Tibial nerve (tissue), 4 donors: ENCODE measurements around the gene BBS5. TPM values are rescaled to one million over a fixed set of nuclear protein-coding genes. Genes with fewer than 3 reads are reported as not detected.
A peak's percentile ranks its signal among the peaks of the same experiment; 100 is the strongest.
"Not testable (repeated sequence)": the region's sequence is repeated elsewhere in the genome, so short reads cannot be mapped to it uniquely, and the experiment has no call there.

Experiments
- DNase-seq, 2 donors: peaks; one replicate each; pipeline ENCODE4 v3.0.0-alpha.2; 2019; ENCODE audit warnings: low spot score in 2 of 2
- H3K27ac ChIP-seq, 4 donors: fragments of 200-600 bp; sonication (generic) in 3 of 4; one replicate each; pipeline ENCODE4 v1.5.1; 2017 to 2019; ENCODE audit warnings: mild to moderate bottlenecking in 1 of 4
- H3K27me3 ChIP-seq, 2 donors: fragments of 200-600 bp; sonication (generic) in 1 of 2; one replicate each; pipeline versions ENCODE4 v1.5.1 to v1.6.0; 2017 to 2019
- H3K36me3 ChIP-seq, 3 donors: fragments of 200-600 bp; sonication (generic); one replicate each; pipeline ENCODE4 v1.5.1; 2018 to 2019
- H3K4me1 ChIP-seq, 4 donors: fragments of 200-600 bp; sonication (generic) in 3 of 4; one replicate each; pipeline ENCODE4 v1.5.1; 2017 to 2019
- H3K4me3 ChIP-seq, 4 donors: fragments of 200-600 bp; sonication (generic) in 3 of 4; one replicate each; pipeline ENCODE4 v1.5.1; 2017 to 2019; ENCODE audit warnings: mild to moderate bottlenecking in 1 of 4, moderate library complexity in 1 of 4
- H3K9me3 ChIP-seq, 4 donors: fragments of 200-600 bp; sonication (generic) in 3 of 4; one replicate each; pipeline ENCODE4 v1.5.1; 2017 to 2019
- EP300 ChIP-seq, 2 donors: sonication (generic); formaldehyde crosslinking; IDR thresholded peaks; one replicate each; pipeline ENCODE4 v1.6.1; 2017; ENCODE audit warnings: antibody characterized with exemption in 2 of 2, mild to moderate bottlenecking in 1 of 2
- POLR2A ChIP-seq, 2 donors: fragments of 450-650 bp; IDR thresholded peaks; one replicate each; pipeline ENCODE4 v1.6.1; 2017; ENCODE audit warnings: antibody characterized with exemption in 2 of 2, mild to moderate bottlenecking in 2 of 2, moderate library complexity in 2 of 2
- WGBS, 2 donors: methylation state at CpG; one replicate each; pipeline ENCODE4 v1.1.5; 2018; 5-methylcytosine and 5-hydroxymethylcytosine counted together
- total RNA-seq, 4 donors: library from RNA; depleted of rRNA; stranded (reverse); fragments of >200 nt; gene quantifications; one replicate each; pipeline ENCODE4 v1.1.0, GENCODE V29; 2016
- TF ChIP-seq, protein P1 (sequence below), 5 experiments: fragments of 200-600 bp in 3 of 5; fragments of 450-650 bp in 2 of 5; sonication (generic) in 3 of 5; IDR thresholded peaks; one replicate each; pipeline ENCODE4 v1.5.1; 2016 to 2019; ENCODE audit warnings: antibody characterized with exemption in 5 of 5, mild to moderate bottlenecking in 3 of 5, moderate library complexity in 2 of 5

Gene BBS5
- total RNA-seq = 10 to 100 TPM; 14.4 to 21.6 (median 18.8) TPM

DNA sequence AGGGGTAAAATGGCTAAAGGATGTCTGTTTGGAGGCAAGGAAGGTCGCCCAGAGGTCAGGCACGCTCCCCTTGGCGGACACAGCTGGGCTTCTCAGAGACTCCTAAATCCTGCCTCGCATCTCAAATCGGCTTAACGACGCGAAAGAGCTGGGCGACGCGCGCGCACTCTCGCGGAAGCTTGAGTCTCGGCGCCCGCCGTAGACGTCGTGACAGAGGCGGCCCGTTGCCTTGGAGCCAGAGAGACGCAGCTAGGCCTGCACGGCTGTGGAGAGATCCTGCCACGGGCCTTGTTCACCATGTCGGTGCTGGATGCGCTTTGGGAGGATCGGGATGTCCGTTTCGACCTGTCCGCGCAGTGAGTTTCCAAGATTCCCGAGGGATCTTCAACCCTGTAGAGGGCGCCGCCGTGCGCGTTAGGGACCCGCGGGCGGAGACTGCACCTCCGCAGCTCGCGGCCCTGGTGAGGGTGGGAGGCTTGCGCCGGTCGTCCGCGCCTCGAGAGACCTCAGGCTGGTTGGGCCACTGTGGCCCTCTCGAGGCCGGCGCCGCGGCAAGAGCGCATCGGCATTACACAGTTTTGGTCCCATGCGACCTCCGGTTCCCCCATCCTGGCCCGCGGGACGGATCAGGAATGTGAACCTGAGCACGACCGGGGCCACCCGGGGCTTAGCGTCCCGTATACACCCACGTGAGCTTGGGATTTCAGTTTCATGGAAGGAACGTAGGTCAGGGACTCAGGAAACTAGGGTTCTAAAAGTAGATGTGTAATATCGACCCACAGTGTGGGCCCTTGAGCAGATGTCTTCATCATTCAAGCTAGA lies at the start of gene BBS5:
Gene BBS5, plus strand, starts transcription at position 238 of the 822 bp plus-strand sequence. Its CDS starts 60 bp downstream, at position 298.
- Histone ChIP-seq H3K9me3 (no peaks in the 10 kb centered on the region), H3K4me1 (peaks cover 0 to 25% (median 10%) of the 10 kb centered on the region in 4 donors), H3K4me3 (peak within 1 kb of the TSS; percentile 42 to 78 (median 66)), H3K27ac (peak within 1 kb of the TSS; percentile 12 to 85 (median 76)), H3K36me3 (peaks cover 0 to 21% (median 0%) of the 10 kb centered on the region in 3 donors), H3K27me3 (no peaks in the 10 kb centered on the region)
- WGBS, 2 donors = 0 to 1% methylated on average over 31 to 56 of the region's 71 CpGs
- TF ChIP-seq, protein P1, sequence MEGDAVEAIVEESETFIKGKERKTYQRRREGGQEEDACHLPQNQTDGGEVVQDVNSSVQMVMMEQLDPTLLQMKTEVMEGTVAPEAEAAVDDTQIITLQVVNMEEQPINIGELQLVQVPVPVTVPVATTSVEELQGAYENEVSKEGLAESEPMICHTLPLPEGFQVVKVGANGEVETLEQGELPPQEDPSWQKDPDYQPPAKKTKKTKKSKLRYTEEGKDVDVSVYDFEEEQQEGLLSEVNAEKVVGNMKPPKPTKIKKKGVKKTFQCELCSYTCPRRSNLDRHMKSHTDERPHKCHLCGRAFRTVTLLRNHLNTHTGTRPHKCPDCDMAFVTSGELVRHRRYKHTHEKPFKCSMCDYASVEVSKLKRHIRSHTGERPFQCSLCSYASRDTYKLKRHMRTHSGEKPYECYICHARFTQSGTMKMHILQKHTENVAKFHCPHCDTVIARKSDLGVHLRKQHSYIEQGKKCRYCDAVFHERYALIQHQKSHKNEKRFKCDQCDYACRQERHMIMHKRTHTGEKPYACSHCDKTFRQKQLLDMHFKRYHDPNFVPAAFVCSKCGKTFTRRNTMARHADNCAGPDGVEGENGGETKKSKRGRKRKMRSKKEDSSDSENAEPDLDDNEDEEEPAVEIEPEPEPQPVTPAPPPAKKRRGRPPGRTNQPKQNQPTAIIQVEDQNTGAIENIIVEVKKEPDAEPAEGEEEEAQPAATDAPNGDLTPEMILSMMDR (IDR thresholded peaks at IDR 0.05) = peak; percentile 20 to 66 (median 43)
- no peak for TF ChIP-seq POLR2A (IDR thresholded peaks at IDR 0.05)
- peak in 1 of 2 donors; percentile 76 for TF ChIP-seq EP300 (IDR thresholded peaks at IDR 0.05)
- DNase-seq = peak; percentile 61 to 69

DNA sequence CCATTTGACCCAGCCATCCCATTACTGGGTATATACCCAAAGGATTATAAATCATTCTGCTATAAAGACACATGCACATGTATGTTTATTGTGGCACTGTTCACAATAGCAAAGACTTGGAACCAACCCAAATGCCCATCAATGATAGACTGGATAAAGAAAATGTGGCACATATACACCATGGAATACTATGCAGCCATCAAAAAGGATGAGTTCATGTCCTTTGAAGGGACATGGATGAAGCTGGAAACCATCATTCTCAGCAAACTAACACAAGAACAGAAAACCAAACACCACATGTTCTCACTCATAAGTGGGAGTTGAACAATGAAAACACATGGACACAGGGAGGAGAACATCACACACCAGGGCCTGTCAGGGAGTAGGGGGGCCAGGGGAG lies 47.5 kb upstream of the BBS5 start:
- not testable (repeated sequence) for H3K9me3 ChIP-seq, DNase-seq, H3K27me3 ChIP-seq, H3K27ac ChIP-seq, H3K4me1 ChIP-seq, H3K4me3 ChIP-seq, H3K36me3 ChIP-seq

DNA sequence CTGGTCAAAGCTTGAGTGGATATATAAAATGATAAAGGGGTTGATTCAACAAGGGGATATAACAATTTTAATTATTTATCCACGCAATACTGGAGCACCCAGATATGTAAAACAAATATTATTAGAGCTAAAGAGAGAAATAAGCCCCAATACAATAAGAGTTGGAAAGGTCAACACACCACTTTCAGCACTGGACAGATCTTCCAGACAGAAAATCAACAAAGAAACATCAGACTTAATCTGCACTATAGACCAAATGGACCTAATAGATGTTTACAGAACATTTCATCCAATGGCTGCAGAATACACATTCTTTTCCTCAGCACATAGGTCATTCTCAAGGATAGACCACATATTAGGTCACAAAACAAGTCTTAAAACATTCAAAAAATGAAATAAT lies 45.1 kb upstream of the BBS5 start:
- not testable (repeated sequence) for H3K4me1 ChIP-seq, H3K36me3 ChIP-seq, H3K4me3 ChIP-seq, H3K27me3 ChIP-seq, DNase-seq, H3K27ac ChIP-seq, H3K9me3 ChIP-seq
- 65 to 74% methylated on average over 1 of the region's 1 CpG for WGBS, 2 donors

DNA sequence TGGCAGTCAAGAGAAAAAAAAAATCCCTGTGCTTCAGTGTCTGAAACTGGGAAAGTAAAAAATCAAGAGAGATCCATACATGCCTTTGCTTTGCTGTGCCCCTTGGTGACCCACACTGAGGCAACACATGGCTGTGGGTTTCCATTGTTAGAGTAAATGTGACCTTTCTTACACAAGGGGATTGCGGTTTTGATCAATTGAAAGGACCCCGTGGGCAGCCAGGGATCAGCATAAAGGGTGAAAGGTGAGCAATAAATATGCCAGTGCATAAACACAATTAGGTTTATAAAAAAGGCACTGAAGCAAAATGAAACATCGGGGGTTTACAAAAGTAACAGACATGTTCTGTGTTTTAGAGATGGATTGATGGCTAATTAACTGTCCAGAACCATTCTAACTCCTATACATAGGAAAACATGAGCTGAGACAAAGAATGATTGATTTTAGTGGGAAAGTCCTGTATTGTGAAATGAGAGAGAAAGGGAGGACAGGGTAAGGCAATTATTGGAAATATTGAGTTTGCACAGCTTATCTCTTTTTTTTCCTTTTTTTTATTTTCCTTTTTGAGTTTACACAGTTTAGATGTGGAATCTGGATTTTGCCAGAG lies 40.7 kb upstream of the BBS5 start:
- H3K4me3 ChIP-seq = no peak overlapping the region
- no peak for TF ChIP-seq POLR2A (IDR thresholded peaks at IDR 0.05)
- TF ChIP-seq, protein P1 (IDR thresholded peaks at IDR 0.05) = no peak
- TF ChIP-seq EP300 (IDR thresholded peaks at IDR 0.05) = no peak
- H3K9me3 ChIP-seq = no peaks in the 10 kb centered on the region
- no peak for DNase-seq
- no peak overlapping the region for H3K27ac ChIP-seq
- no peaks in the 10 kb centered on the region for H3K36me3 ChIP-seq
- 22 to 24% methylated on average over 3 of the region's 3 CpGs for WGBS, 2 donors
- H3K27me3 ChIP-seq = peaks cover 0 to 6% of the 10 kb centered on the region in 2 donors
- H3K4me1 ChIP-seq = no peaks in the 10 kb centered on the region

DNA sequence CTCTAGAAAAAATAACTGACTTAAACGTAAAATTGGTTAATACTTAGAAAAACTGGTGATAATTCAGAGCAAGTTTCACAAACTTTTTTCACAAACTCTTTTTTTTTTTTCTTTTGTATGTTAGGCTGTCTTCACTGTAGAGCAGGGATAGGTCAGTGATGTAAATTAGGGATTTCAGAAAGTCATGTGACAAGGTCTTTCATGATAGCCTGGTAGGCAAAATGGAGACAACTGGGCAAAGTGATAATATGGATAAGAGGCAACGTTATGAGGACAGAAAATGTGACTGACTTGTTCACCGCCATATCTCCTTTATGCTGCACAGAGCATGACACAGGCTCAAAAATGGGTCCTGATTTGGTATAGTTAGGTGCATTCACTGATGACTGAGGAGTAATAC lies 39.4 kb upstream of the BBS5 start:
- Histone ChIP-seq H3K27ac (no peak overlapping the region), H3K27me3 (peaks cover 0 to 6% of the 10 kb centered on the region in 2 donors), H3K36me3 (no peaks in the 10 kb centered on the region), H3K9me3 (no peaks in the 10 kb centered on the region), H3K4me1 (no peaks in the 10 kb centered on the region), H3K4me3 (no peak overlapping the region)
- WGBS, 2 donors = 84 to 90% methylated on average over 3 of the region's 3 CpGs
- TF ChIP-seq POLR2A (IDR thresholded peaks at IDR 0.05) (no peak), EP300 (IDR thresholded peaks at IDR 0.05) (no peak)
- TF ChIP-seq, protein P1 (IDR thresholded peaks at IDR 0.05) = no peak
- no peak for DNase-seq

DNA sequence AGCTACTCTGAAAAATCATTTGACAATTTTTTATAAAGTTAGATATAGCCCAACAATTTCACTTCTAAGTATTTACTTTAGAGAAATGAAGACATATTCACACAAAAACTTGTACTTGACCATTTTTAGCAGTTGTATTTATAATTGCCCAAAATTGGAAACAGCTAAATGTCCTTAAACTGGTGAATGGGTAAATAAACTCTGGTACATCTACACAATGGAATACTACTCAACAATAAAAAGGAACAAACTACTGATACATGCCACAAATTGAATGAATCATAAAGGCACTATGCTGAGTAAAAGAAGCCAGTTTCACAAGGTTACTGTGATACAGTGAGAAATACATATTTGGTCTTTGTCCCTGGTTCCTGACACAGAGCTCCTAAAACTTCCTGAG lies 32.8 kb upstream of the BBS5 start:
- no peaks in the 10 kb centered on the region for H3K4me1 ChIP-seq
- H3K27ac ChIP-seq = no peak overlapping the region
- H3K4me3 ChIP-seq = no peak overlapping the region
- no peaks in the 10 kb centered on the region for H3K27me3 ChIP-seq
- DNase-seq = no peak
- no peaks in the 10 kb centered on the region for H3K36me3 ChIP-seq
- H3K9me3 ChIP-seq = no peaks in the 10 kb centered on the region
- TF ChIP-seq POLR2A (IDR thresholded peaks at IDR 0.05) (no peak), EP300 (IDR thresholded peaks at IDR 0.05) (no peak)
- TF ChIP-seq, protein P1 (IDR thresholded peaks at IDR 0.05) = no peak
